Trophoblast cell (in vitro differentiated cells and primary cell): Measurements from ENCODE around the gene NACA2.

Source experiments
- DNase-seq, 2 donors: peaks; one replicate each; pipeline ENCODE4 v3.0.0-alpha.2; 2016
- H2AFZ ChIP-seq: 2 replicates; pipeline ENCODE4 v1.6.1; 2013; ENCODE audit warnings: low read length, moderate library complexity, mild to moderate bottlenecking; ENCODE audit not compliant: insufficient read depth, poor library complexity
- H2AK5ac ChIP-seq: 2 replicates; pipeline ENCODE4 v1.6.1; 2013; ENCODE audit warnings: mild to moderate bottlenecking, low read length
- H2BK120ac ChIP-seq: 2 replicates; pipeline ENCODE4 v1.6.1; 2013; ENCODE audit warnings: low read length, mild to moderate bottlenecking, moderate library complexity; ENCODE audit not compliant: insufficient read depth, poor library complexity
- H2BK12ac ChIP-seq: 2 replicates; pipeline ENCODE4 v1.6.1; 2013; ENCODE audit warnings: mild to moderate bottlenecking, low read length, moderate library complexity
- H2BK5ac ChIP-seq: 2 replicates; pipeline ENCODE4 v1.6.1; 2013; ENCODE audit warnings: low read length, low read depth, moderate library complexity, mild to moderate bottlenecking; ENCODE audit not compliant: poor library complexity
- H3K14ac ChIP-seq: 2 replicates; pipeline ENCODE4 v1.6.1; 2013; ENCODE audit warnings: mild to moderate bottlenecking, low read length
- H3K18ac ChIP-seq: 2 replicates; pipeline ENCODE4 v1.6.1; 2013; ENCODE audit warnings: mild to moderate bottlenecking, low read length
- H3K23ac ChIP-seq: 2 replicates; pipeline ENCODE4 v1.6.1; 2013; ENCODE audit warnings: low read length
- H3K27ac ChIP-seq: 2 replicates; pipeline ENCODE4 v1.5.1; 2013; ENCODE audit warnings: low read depth, mild to moderate bottlenecking, inconsistent platforms, low read length, moderate library complexity
- H3K27me3 ChIP-seq: 2 replicates; pipeline ENCODE4 v1.6.1; 2013; ENCODE audit warnings: inconsistent platforms, mild to moderate bottlenecking, low read length, moderate library complexity; ENCODE audit not compliant: insufficient read depth
- H3K36me3 ChIP-seq, 2 experiments: 1 replicate in 1 of 2; 2 replicates in 1 of 2; pipeline ENCODE4 v1.6.1; 2013; ENCODE audit warnings: low read length in 2 of 2, mild to moderate bottlenecking in 2 of 2, moderate library complexity in 1 of 2; ENCODE audit not compliant: insufficient read depth in 2 of 2, control insufficient read depth in 1 of 2
- H3K4ac ChIP-seq: 2 replicates; pipeline ENCODE4 v1.6.1; 2013; ENCODE audit warnings: low read depth, mild to moderate bottlenecking, low read length, moderate library complexity
- H3K4me1 ChIP-seq, 2 experiments: 1 replicate in 1 of 2; 2 replicates in 1 of 2; pipeline ENCODE4 v1.6.1; 2013; ENCODE audit warnings: low read length in 2 of 2, mild to moderate bottlenecking in 2 of 2, moderate library complexity in 1 of 2; ENCODE audit not compliant: insufficient read depth in 2 of 2, control insufficient read depth in 1 of 2
- H3K4me2 ChIP-seq: 2 replicates; pipeline ENCODE4 v1.6.1; 2013; ENCODE audit warnings: inconsistent platforms, mild to moderate bottlenecking, low read length, moderate library complexity
- H3K4me3 ChIP-seq: 2 replicates; pipeline ENCODE4 v1.5.1; 2013; ENCODE audit warnings: mild to moderate bottlenecking, low read depth, low read length, inconsistent platforms
- H3K79me1 ChIP-seq: one replicate; pipeline ENCODE4 v1.6.1; 2013; ENCODE audit warnings: low read length
- H3K79me2 ChIP-seq: 2 replicates; pipeline ENCODE4 v1.6.1; 2013; ENCODE audit warnings: low read length, mild to moderate bottlenecking; ENCODE audit not compliant: control insufficient read depth, insufficient read depth, poor library complexity
- H3K9ac ChIP-seq: 2 replicates; pipeline ENCODE4 v1.6.1; 2013; ENCODE audit warnings: mild to moderate bottlenecking, low read length
- H3K9me3 ChIP-seq: 2 replicates; pipeline ENCODE4 v1.6.1; 2013; ENCODE audit warnings: low read depth, mild to moderate bottlenecking, control low read depth, inconsistent platforms, low read length; ENCODE audit not compliant: insufficient read depth
- H4K12ac ChIP-seq: 2 replicates; pipeline ENCODE4 v1.6.1; 2013; ENCODE audit warnings: low read depth, mild to moderate bottlenecking, low read length, moderate library complexity
- H4K8ac ChIP-seq: 2 replicates; pipeline ENCODE4 v1.6.1; 2013; ENCODE audit warnings: low read depth, mild to moderate bottlenecking, low read length, moderate library complexity
- H4K91ac ChIP-seq: one replicate; pipeline ENCODE4 v1.6.1; 2013; ENCODE audit warnings: low read depth, mild to moderate bottlenecking, low read length, moderate library complexity
- WGBS: extraction: QIAGEN DNeasy Blood & Tissue Kit; methylation state at CpG from one replicate; pipeline ENCODE4 v1.1.7; 2013; ENCODE audit warnings: missing lambda C conversion rate; ENCODE audit not compliant: insufficient read length, insufficient coverage; ENCODE audit errors: extremely low coverage; 5-methylcytosine and 5-hydroxymethylcytosine counted together

The NACA2 gene

GRCh38 chr17:61583660-61584264 lies 7.3 kb downstream of the NACA2 start:
- H3K79me1 ChIP-seq = no peaks in the 10 kb centered on the region
- no peak overlapping the region for H2BK120ac ChIP-seq
- no peak overlapping the region for H3K4ac ChIP-seq
- no peak overlapping the region for H4K12ac ChIP-seq
- no CpG with 5 or more reads among the region's 4 CpGs for WGBS
- no peak overlapping the region for H3K23ac ChIP-seq
- H4K8ac ChIP-seq = no peak overlapping the region
- no peak overlapping the region for H2BK12ac ChIP-seq
- H3K27me3 ChIP-seq = no peaks in the 10 kb centered on the region
- no peak overlapping the region for H2BK5ac ChIP-seq
- no peak overlapping the region for H3K9ac ChIP-seq
- no peaks in the 10 kb centered on the region for H3K36me3 ChIP-seq
- no peak overlapping the region for H2AFZ ChIP-seq
- no peaks in the 10 kb centered on the region for H3K79me2 ChIP-seq
- H3K4me3 ChIP-seq = no peak overlapping the region
- H3K18ac ChIP-seq = no peak overlapping the region
- no peak overlapping the region for H2AK5ac ChIP-seq
- H3K9me3 ChIP-seq = no peaks in the 10 kb centered on the region
- H3K4me1 ChIP-seq = no peaks in the 10 kb centered on the region
- DNase-seq = no peak
- H3K4me2 ChIP-seq = no peak overlapping the region
- H4K91ac ChIP-seq = no peak overlapping the region
- no peak overlapping the region for H3K27ac ChIP-seq
- no peak overlapping the region for H3K14ac ChIP-seq

GRCh38 chr17:61583242-61583641 lies 7.8 kb downstream of the NACA2 start:
- Histone ChIP-seq H3K23ac (no peak overlapping the region), H4K12ac (no peak overlapping the region), H2AK5ac (no peak overlapping the region), H2BK12ac (no peak overlapping the region), H4K8ac (no peak overlapping the region), H2BK5ac (no peak overlapping the region), H3K18ac (no peak overlapping the region), H3K4me3 (no peak overlapping the region), H3K4ac (no peak overlapping the region), H2AFZ (no peak overlapping the region), H3K4me2 (no peak overlapping the region), H3K27me3 (no peaks in the 10 kb centered on the region), H3K4me1 (no peaks in the 10 kb centered on the region), H3K79me1 (no peaks in the 10 kb centered on the region), H2BK120ac (no peak overlapping the region), H3K36me3 (no peaks in the 10 kb centered on the region), H3K9ac (no peak overlapping the region), H3K9me3 (no peaks in the 10 kb centered on the region), H3K79me2 (no peaks in the 10 kb centered on the region), H3K27ac (no peak overlapping the region), H3K14ac (no peak overlapping the region), H4K91ac (no peak overlapping the region)
- WGBS = no CpG with 5 or more reads among the region's 3 CpGs
- peak in 1 of 2 donors; percentile 65 for DNase-seq

- Histone ChIP-seq H3K4me3 (no peak overlapping the region), H4K8ac (no peak overlapping the region), H3K4ac (no peak overlapping the region), H2BK120ac (no peak overlapping the region), H4K12ac (no peak overlapping the region), H3K27me3 (no peaks in the 10 kb centered on the region), H2AK5ac (no peak overlapping the region), H4K91ac (no peak overlapping the region), H3K9ac (no peak overlapping the region), H2BK5ac (no peak overlapping the region), H3K4me2 (no peak overlapping the region), H2BK12ac (no peak overlapping the region), H3K79me1 (no peaks in the 10 kb centered on the region), H3K79me2 (no peaks in the 10 kb centered on the region), H3K9me3 (no peaks in the 10 kb centered on the region), H3K27ac (no peak overlapping the region), H3K18ac (no peak overlapping the region), H3K14ac (no peak overlapping the region), H3K36me3 (no peaks in the 10 kb centered on the region), H2AFZ (no peak overlapping the region), H3K4me1 (no peaks in the 10 kb centered on the region), H3K23ac (no peak overlapping the region)
- DNase-seq = peak in 1 of 2 donors; percentile 13
Measured at GRCh38 chr17:61582593-61582992, 8.4 kb downstream of the NACA2 start.

GRCh38 chr17:61581611-61582349 lies 9.2 kb downstream of the NACA2 start:
- no CpG with 5 or more reads among the region's 3 CpGs for WGBS
- no peak overlapping the region for H3K23ac ChIP-seq

More at GRCh38 chr17:61581611-61582349, 9.2 kb downstream of the NACA2 start:
- Histone ChIP-seq H3K18ac (no peak overlapping the region), H4K8ac (no peak overlapping the region), H3K4me1 (no peaks in the 10 kb centered on the region), H2BK120ac (no peak overlapping the region), H4K12ac (no peak overlapping the region), H3K14ac (no peak overlapping the region), H3K9me3 (no peaks in the 10 kb centered on the region), H3K9ac (no peak overlapping the region), H3K4ac (no peak overlapping the region), H3K79me1 (no peaks in the 10 kb centered on the region), H3K4me3 (no peak overlapping the region), H2BK5ac (no peak overlapping the region), H2AFZ (no peak overlapping the region), H3K27ac (no peak overlapping the region), H3K79me2 (no peaks in the 10 kb centered on the region), H2BK12ac (no peak overlapping the region), H4K91ac (no peak overlapping the region), H3K4me2 (no peak overlapping the region), H3K36me3 (no peaks in the 10 kb centered on the region), H3K27me3 (no peaks in the 10 kb centered on the region), H2AK5ac (no peak overlapping the region)
- no peak for DNase-seq
